ENCODE results near the gene RASGRF1. TPM values are rescaled to one million over a fixed set of nuclear protein-coding genes. Genes with fewer than 3 reads are reported as not detected.

The RASGRF1 gene
- total and polyA plus RNA-seq, 12 donors, result 0.11 to 6.9 (median 0.46) TPM

GRCh38 chr15:78921940-78922339 lies 168.6 kb downstream of the RASGRF1 start:
- WGBS, 4 donors, result 92 to 97% (median 92%) methylated on average over 13 to 14 of the region's 14 CpGs
- peaks cover 0 to 8% of the 10 kb centered on the region in 2 donors for H3K4me1 ChIP-seq (replicated peaks in 1 of 2)
- H3K4me3 ChIP-seq, result no peak overlapping the region
- no peak overlapping the region for H3K27ac ChIP-seq
- no peak for TF ChIP-seq CTCF (IDR thresholded peaks at IDR 0.05)
- TF ChIP-seq POLR2A (IDR thresholded peaks at IDR 0.05), result no peak
- peaks cover 0 to 75% of the 10 kb centered on the region in 2 donors for H3K36me3 ChIP-seq (replicated peaks in 1 of 2)
- intact Hi-C loops (cut with DNase I), result no loop called here
- DNase-seq, result peak in 1 of 7 donors; percentile 25
- H3K27me3 ChIP-seq, result no peaks in the 10 kb centered on the region
- no peaks in the 10 kb centered on the region for H3K9me3 ChIP-seq (replicated peaks in 1 of 3)

- intact Hi-C loops (cut with DNase I), result no loop called here
- WGBS, 4 donors, result 81 to 87% (median 84%) methylated on average over 3 to 6 of the region's 6 CpGs
- Histone ChIP-seq H3K27me3 (no peaks in the 10 kb centered on the region), H3K4me1 (replicated peaks in 1 of 2) (peaks cover 0 to 12% of the 10 kb centered on the region in 2 donors), H3K27ac (no peak overlapping the region), H3K9me3 (replicated peaks in 1 of 3) (no peaks in the 10 kb centered on the region), H3K36me3 (replicated peaks in 1 of 2) (peaks cover 0 to 75% of the 10 kb centered on the region in 2 donors), H3K4me3 (no peak overlapping the region)
- no peak for DNase-seq
- TF ChIP-seq CTCF (IDR thresholded peaks at IDR 0.05), result no peak
- no peak for TF ChIP-seq POLR2A (IDR thresholded peaks at IDR 0.05)
These were observed 169.1 kb downstream of the RASGRF1 start for GRCh38 chr15:78921517-78921916.

GRCh38 chr15:78917888-78918287 lies 172.7 kb downstream of the RASGRF1 start:
- H3K27me3 ChIP-seq, result no peaks in the 10 kb centered on the region
- peaks cover 0 to 53% of the 10 kb centered on the region in 2 donors for H3K36me3 ChIP-seq (replicated peaks in 1 of 2)
- TF ChIP-seq CTCF (IDR thresholded peaks at IDR 0.05), result no peak
- no peak for TF ChIP-seq POLR2A (IDR thresholded peaks at IDR 0.05)
- WGBS, 4 donors, result 84 to 90% (median 88%) methylated on average over 2 to 4 of the region's 4 CpGs
- no peak overlapping the region for H3K4me3 ChIP-seq
- no peak for DNase-seq
- H3K4me1 ChIP-seq (replicated peaks in 1 of 2), result peaks cover 15 to 39% of the 10 kb centered on the region in 2 donors
- H3K9me3 ChIP-seq (replicated peaks in 1 of 3), result no peaks in the 10 kb centered on the region
- intact Hi-C loops (cut with DNase I), result loop anchor here in 1 of 2 donors (10.0 kb wide), 1 partner anchor 267 kb away; no protein-coding TSS in a partner anchor
- peak overlapping the region in 2 of 5 donors; percentile 51 to 69 for H3K27ac ChIP-seq

GRCh38 chr15:78916088-78916487 lies 174.5 kb downstream of the RASGRF1 start:
- no peaks in the 10 kb centered on the region for H3K9me3 ChIP-seq (replicated peaks in 1 of 3)
- intact Hi-C loops (cut with DNase I), result loop anchor here in 1 of 2 donors (10.0 kb wide), 1 partner anchor 269 kb away; no protein-coding TSS in a partner anchor
- peak overlapping the region in 3 of 5 donors; percentile 42 to 69 (median 51) for H3K27ac ChIP-seq
- H3K36me3 ChIP-seq (replicated peaks in 1 of 2), result peaks cover 0 to 48% of the 10 kb centered on the region in 2 donors
- H3K4me1 ChIP-seq (replicated peaks in 1 of 2), result peaks cover 15 to 40% of the 10 kb centered on the region in 2 donors
- H3K4me3 ChIP-seq, result no peak overlapping the region
- no peak for TF ChIP-seq POLR2A (IDR thresholded peaks at IDR 0.05)
- no peak for DNase-seq
- 77 to 85% (median 81%) methylated on average over 4 of the region's 4 CpGs for WGBS, 4 donors
- H3K27me3 ChIP-seq, result no peaks in the 10 kb centered on the region

Data from adrenal gland (tissue), 12 donors.